ENCODE measurements around the gene ADAMTS10. TPM values are rescaled to one million over a fixed set of nuclear protein-coding genes. Genes with fewer than 3 reads are reported as not detected.
"Not testable (repeated sequence)": the region's sequence is repeated elsewhere in the genome, so short reads cannot be mapped to it uniquely, and the experiment has no call there.

Gene ADAMTS10
- total RNA-seq, 4 donors from 2014 or later = 5.2 to 62.8 (median 20.7) TPM

DNA sequence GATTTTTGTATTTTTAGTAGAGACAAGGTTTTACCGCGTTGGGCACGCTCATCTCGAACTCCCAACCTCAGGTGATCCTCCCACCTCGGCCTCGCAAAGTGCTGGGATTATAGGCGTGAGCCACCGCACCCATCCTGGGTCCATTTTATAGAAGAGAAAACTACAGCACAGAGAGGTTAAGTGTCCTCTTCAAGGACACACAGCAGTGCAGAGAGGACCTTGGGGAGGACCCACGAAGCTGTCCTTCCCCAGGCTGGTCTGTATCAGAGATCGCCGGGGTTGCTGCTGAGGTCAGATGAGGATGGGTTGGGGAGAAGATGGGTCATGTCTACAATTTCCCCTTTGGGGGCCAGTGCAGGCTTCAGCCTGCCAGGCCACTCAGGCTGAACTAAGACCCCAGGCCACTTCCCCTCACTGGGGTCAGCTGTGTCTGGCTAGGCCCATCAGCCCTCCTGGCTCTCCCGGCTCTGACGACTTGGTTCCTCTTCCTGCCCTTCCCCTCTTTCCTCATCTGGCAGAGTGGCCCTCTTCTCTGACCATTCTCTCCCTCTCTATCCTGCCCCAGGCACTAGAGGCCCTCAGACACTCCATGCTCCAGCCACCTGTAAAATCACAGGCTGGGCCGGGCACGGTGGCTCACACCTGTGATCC lies 42.9 kb downstream of the ADAMTS10 start:
- TF ChIP-seq EP300 (IDR thresholded peaks at IDR 0.05; ENCODE audit: low read depth) (no peak), POLR2A (IDR thresholded peaks at IDR 0.05) (no peak), POLR2AphosphoS5 (IDR thresholded peaks at IDR 0.05) (no peak)
- TF ChIP-seq, protein P1, sequence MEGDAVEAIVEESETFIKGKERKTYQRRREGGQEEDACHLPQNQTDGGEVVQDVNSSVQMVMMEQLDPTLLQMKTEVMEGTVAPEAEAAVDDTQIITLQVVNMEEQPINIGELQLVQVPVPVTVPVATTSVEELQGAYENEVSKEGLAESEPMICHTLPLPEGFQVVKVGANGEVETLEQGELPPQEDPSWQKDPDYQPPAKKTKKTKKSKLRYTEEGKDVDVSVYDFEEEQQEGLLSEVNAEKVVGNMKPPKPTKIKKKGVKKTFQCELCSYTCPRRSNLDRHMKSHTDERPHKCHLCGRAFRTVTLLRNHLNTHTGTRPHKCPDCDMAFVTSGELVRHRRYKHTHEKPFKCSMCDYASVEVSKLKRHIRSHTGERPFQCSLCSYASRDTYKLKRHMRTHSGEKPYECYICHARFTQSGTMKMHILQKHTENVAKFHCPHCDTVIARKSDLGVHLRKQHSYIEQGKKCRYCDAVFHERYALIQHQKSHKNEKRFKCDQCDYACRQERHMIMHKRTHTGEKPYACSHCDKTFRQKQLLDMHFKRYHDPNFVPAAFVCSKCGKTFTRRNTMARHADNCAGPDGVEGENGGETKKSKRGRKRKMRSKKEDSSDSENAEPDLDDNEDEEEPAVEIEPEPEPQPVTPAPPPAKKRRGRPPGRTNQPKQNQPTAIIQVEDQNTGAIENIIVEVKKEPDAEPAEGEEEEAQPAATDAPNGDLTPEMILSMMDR (IDR thresholded peaks at IDR 0.05) = no peak
- Histone ChIP-seq H3K4me1 (peaks cover 0 to 20% (median 0%) of the 10 kb centered on the region in 4 donors), H3K4me3 (no peak overlapping the region), H3K27ac (peak overlapping the region in 1 of 4 donors; percentile 28), H3K27me3 (no peaks in the 10 kb centered on the region), H3K36me3 (no peaks in the 10 kb centered on the region), H3K9me3 (no peaks in the 10 kb centered on the region)
- 92% methylated on average over 15 of the region's 15 CpGs; no CpG with 5 or more reads in 1 of the 2 donors for WGBS, 2 donors (ENCODE audit: low coverage in 1 of 2)
- peak; percentile 24 for DNase-seq
- in situ Hi-C loops (cut with MboI; ENCODE audit: low pct_ligation_motif_present in 1 of 4, low pct_unique_long_range_greater_than_20kb in 1 of 4, low sequenced_read_pairs in 3 of 4) (no loop called here), intact Hi-C loops (cut with DNase I; ENCODE audit: low total_unique reads) (no loop called here)

GRCh38 chr19:8566855-8567254 lies 43.7 kb downstream of the ADAMTS10 start:
- TF ChIP-seq EP300 (IDR thresholded peaks at IDR 0.05; ENCODE audit: low read depth) (no peak), POLR2A (IDR thresholded peaks at IDR 0.05) (no peak), POLR2AphosphoS5 (IDR thresholded peaks at IDR 0.05) (no peak)
- TF ChIP-seq, protein P1 (IDR thresholded peaks at IDR 0.05) = no peak
- 81 to 93% methylated on average over 3 to 7 of the region's 7 CpGs for WGBS, 2 donors (ENCODE audit: low coverage in 1 of 2)
- no peak for DNase-seq

GRCh38 chr19:8564866-8565265 lies 45.6 kb downstream of the ADAMTS10 start:
- H3K4me3 ChIP-seq; intact Hi-C loops (cut with DNase I; ENCODE audit: low total_unique reads); H3K27ac ChIP-seq; H3K27me3 ChIP-seq; H3K36me3 ChIP-seq; DNase-seq; in situ Hi-C loops (cut with MboI; ENCODE audit: low pct_ligation_motif_present in 1 of 4, low pct_unique_long_range_greater_than_20kb in 1 of 4, low sequenced_read_pairs in 3 of 4); H3K9me3 ChIP-seq: not testable (repeated sequence)
- peaks cover 0 to 12% (median 0%) of the 10 kb centered on the region in 4 donors for H3K4me1 ChIP-seq
- 89% methylated on average over 8 of the region's 8 CpGs; no CpG with 5 or more reads in 1 of the 2 donors for WGBS, 2 donors (ENCODE audit: low coverage in 1 of 2)

More at GRCh38 chr19:8566855-8567254, 43.7 kb downstream of the ADAMTS10 start:
- in situ Hi-C loops (cut with MboI; ENCODE audit: low pct_ligation_motif_present in 1 of 4, low pct_unique_long_range_greater_than_20kb in 1 of 4, low sequenced_read_pairs in 3 of 4) (no loop called here), intact Hi-C loops (cut with DNase I; ENCODE audit: low total_unique reads) (no loop called here)
- Histone ChIP-seq H3K9me3 (no peaks in the 10 kb centered on the region), H3K36me3 (no peaks in the 10 kb centered on the region), H3K4me3 (no peak overlapping the region), H3K27ac (no peak overlapping the region), H3K27me3 (no peaks in the 10 kb centered on the region), H3K4me1 (peaks cover 0 to 20% (median 0%) of the 10 kb centered on the region in 4 donors)

GRCh38 chr19:8561075-8561764 lies 49.3 kb downstream of the ADAMTS10 start:
- DNase-seq = no peak
- TF ChIP-seq EP300 (IDR thresholded peaks at IDR 0.05; ENCODE audit: low read depth) (no peak), POLR2A (IDR thresholded peaks at IDR 0.05) (no peak), POLR2AphosphoS5 (IDR thresholded peaks at IDR 0.05) (no peak)
- TF ChIP-seq, protein P1 (IDR thresholded peaks at IDR 0.05) = no peak
- Histone ChIP-seq H3K27ac (no peak overlapping the region), H3K4me1 (no peaks in the 10 kb centered on the region), H3K9me3 (no peaks in the 10 kb centered on the region), H3K36me3 (no peaks in the 10 kb centered on the region), H3K4me3 (no peak overlapping the region), H3K27me3 (no peaks in the 10 kb centered on the region)
- WGBS, 2 donors (ENCODE audit: low coverage in 1 of 2) = 76 to 83% methylated on average over 1 to 2 of the region's 2 CpGs
- intact Hi-C loops (cut with DNase I; ENCODE audit: low total_unique reads) (no loop called here), in situ Hi-C loops (cut with MboI; ENCODE audit: low pct_ligation_motif_present in 1 of 4, low pct_unique_long_range_greater_than_20kb in 1 of 4, low sequenced_read_pairs in 3 of 4) (no loop called here)
